Muscle of leg (tissue), 11 donors: ENCODE data around the gene PRKD2. TPM values are rescaled to one million over a fixed set of nuclear protein-coding genes. Genes with fewer than 3 reads are reported as not detected.

Source experiments
- DNase-seq: peaks from one replicate; pipeline ENCODE4 v3.0.0; 2013
- H3K27ac ChIP-seq: one replicate; pipeline ENCODE4 v1.5.1; 2013; ENCODE audit warnings: mild to moderate bottlenecking, low read length, control low read depth
- H3K27me3 ChIP-seq: one replicate; pipeline ENCODE4 v1.6.1; 2013; ENCODE audit warnings: low read length; ENCODE audit not compliant: control insufficient read depth, insufficient read depth
- H3K36me3 ChIP-seq: one replicate; pipeline ENCODE4 v1.6.1; 2013; ENCODE audit warnings: low read length; ENCODE audit not compliant: control insufficient read depth, insufficient read depth
- H3K4me1 ChIP-seq: one replicate; pipeline ENCODE4 v1.6.1; 2013; ENCODE audit warnings: low read length; ENCODE audit not compliant: control insufficient read depth, insufficient read depth
- H3K4me3 ChIP-seq: one replicate; pipeline ENCODE4 v1.5.1; 2013; ENCODE audit warnings: low read length, control low read depth
- H3K9me3 ChIP-seq: replicated peaks from 2 replicates; pipeline ENCODE4 v1.6.1; 2013; ENCODE audit warnings: low read depth, low read length; ENCODE audit not compliant: control insufficient read depth
- WGBS: methylation state at CpG from one replicate; pipeline ENCODE4 v1.1.5; 2013; ENCODE audit warnings: missing lambda C conversion rate; ENCODE audit not compliant: insufficient coverage; 5-methylcytosine and 5-hydroxymethylcytosine counted together
- polyA plus RNA-seq, 8 donors: library from polyadenylated mRNA; unstranded; fragments of 120-200 nt; gene quantifications; one replicate each; pipeline versions ENCODE4 v1.2.1 to v1.2.3, GENCODE V29; 2013; ENCODE audit warnings: inconsistent platforms in 1 of 8, low replicate concordance in 1 of 8; ENCODE audit not compliant: insufficient read length in 8 of 8, insufficient read depth in 1 of 8
- total RNA-seq: library from RNA; stranded (reverse); fragments of 120-200 nt; gene quantifications from one replicate; pipeline ENCODE4 v1.2.4, GENCODE V29; 2013

PRKD2 gene
- total and polyA plus RNA-seq, 9 donors: 12.1 to 29.8 (median 23.9) TPM

GRCh38 chr19:46665072-46665471 lies 51.8 kb downstream of the PRKD2 start:
- peaks cover 12% of the 10 kb centered on the region for H3K4me1 ChIP-seq
- no peak overlapping the region for H3K4me3 ChIP-seq
- 73% methylated on average over 3 of the region's 8 CpGs for WGBS
- no peak for DNase-seq
- no peaks in the 10 kb centered on the region for H3K36me3 ChIP-seq
- peaks cover 8% of the 10 kb centered on the region for H3K27me3 ChIP-seq
- H3K9me3 ChIP-seq: no peaks in the 10 kb centered on the region
- H3K27ac ChIP-seq: no peak overlapping the region

- Histone ChIP-seq H3K4me3 (peak overlapping the region; percentile 43), H3K36me3 (no peaks in the 10 kb centered on the region), H3K27ac (peak overlapping the region; percentile 95), H3K27me3 (peaks cover 18% of the 10 kb centered on the region), H3K9me3 (no peaks in the 10 kb centered on the region), H3K4me1 (peaks cover 25% of the 10 kb centered on the region)
- 1% methylated on average over 13 of the region's 19 CpGs for WGBS
- DNase-seq: peak; percentile 94
These were observed 55.0 kb downstream of the PRKD2 start for GRCh38 chr19:46661735-46662592.

- Histone ChIP-seq H3K27me3 (peaks cover 18% of the 10 kb centered on the region), H3K36me3 (no peaks in the 10 kb centered on the region), H3K27ac (peak within 1 kb of the TSS; percentile 95), H3K9me3 (no peaks in the 10 kb centered on the region), H3K4me1 (peaks cover 25% of the 10 kb centered on the region), H3K4me3 (peak within 1 kb of the TSS; percentile 75)
- DNase-seq: peak; percentile 100
- WGBS: under 1% methylated on average over 49 of the region's 61 CpGs
These were observed 55.7 kb downstream of the PRKD2 start, which contains the start of gene DACT3 for GRCh38 chr19:46661020-46661731. TSS of gene DACT3 (minus strand) at chr19:46661182. CDS start at chr19:46661064, 118 bp downstream.

- peak; percentile 65 for DNase-seq
- 0% methylated on average over 39 of the region's 40 CpGs for WGBS
- H3K9me3 ChIP-seq: no peaks in the 10 kb centered on the region
These were observed 56.3 kb downstream of the PRKD2 start for GRCh38 chr19:46660551-46661019.

GRCh38 chr19:46660008-46660517 lies 56.9 kb downstream of the PRKD2 start:
- peak; percentile 78 for DNase-seq
- 2% methylated on average over 7 of the region's 14 CpGs for WGBS
- Histone ChIP-seq H3K9me3 (no peaks in the 10 kb centered on the region), H3K4me1 (peaks cover 25% of the 10 kb centered on the region), H3K27me3 (peaks cover 18% of the 10 kb centered on the region), H3K36me3 (no peaks in the 10 kb centered on the region), H3K4me3 (peak overlapping the region; percentile 75), H3K27ac (peak overlapping the region; percentile 85)

More at GRCh38 chr19:46660551-46661019, 56.3 kb downstream of the PRKD2 start:
- no peaks in the 10 kb centered on the region for H3K36me3 ChIP-seq
- H3K4me3 ChIP-seq: peak overlapping the region; percentile 75
- peaks cover 25% of the 10 kb centered on the region for H3K4me1 ChIP-seq
- H3K27ac ChIP-seq: peak overlapping the region; percentile 85
- H3K27me3 ChIP-seq: peaks cover 18% of the 10 kb centered on the region

- peak; percentile 72 for DNase-seq
- Histone ChIP-seq H3K27ac (peak overlapping the region; percentile 85), H3K4me3 (peak overlapping the region; percentile 75), H3K27me3 (peaks cover 18% of the 10 kb centered on the region), H3K36me3 (no peaks in the 10 kb centered on the region), H3K9me3 (no peaks in the 10 kb centered on the region), H3K4me1 (peaks cover 25% of the 10 kb centered on the region)
- WGBS: 2% methylated on average over 7 of the region's 28 CpGs
These were observed 57.5 kb downstream of the PRKD2 start for GRCh38 chr19:46659151-46660007.

- WGBS: 100% methylated on average over 1 of the region's 5 CpGs
- H3K9me3 ChIP-seq: no peaks in the 10 kb centered on the region
- no peak overlapping the region for H3K4me3 ChIP-seq
- H3K36me3 ChIP-seq: peaks cover 7% of the 10 kb centered on the region
- H3K27ac ChIP-seq: no peak overlapping the region
- no peak for DNase-seq
- peaks cover 21% of the 10 kb centered on the region for H3K4me1 ChIP-seq
- H3K27me3 ChIP-seq: peaks cover 15% of the 10 kb centered on the region
These were observed 60.4 kb downstream of the PRKD2 start for GRCh38 chr19:46656541-46656940.

- DNase-seq: peak; percentile 60
- 27% methylated on average over 12 of the region's 16 CpGs for WGBS
- Histone ChIP-seq H3K9me3 (no peaks in the 10 kb centered on the region), H3K4me3 (no peak overlapping the region), H3K4me1 (peaks cover 10% of the 10 kb centered on the region), H3K36me3 (peaks cover 7% of the 10 kb centered on the region), H3K27me3 (peaks cover 19% of the 10 kb centered on the region), H3K27ac (peak overlapping the region; percentile 3)
These were observed 62.2 kb downstream of the PRKD2 start for GRCh38 chr19:46654621-46655152.

- Histone ChIP-seq H3K4me3 (no peak overlapping the region), H3K27ac (no peak overlapping the region), H3K4me1 (no peaks in the 10 kb centered on the region), H3K36me3 (peaks cover 14% of the 10 kb centered on the region), H3K9me3 (peaks cover 13% of the 10 kb centered on the region), H3K27me3 (peaks cover 29% of the 10 kb centered on the region)
- WGBS: 89% methylated on average over 5 of the region's 7 CpGs
- no peak for DNase-seq
These were observed 66.5 kb downstream of the PRKD2 start for GRCh38 chr19:46650445-46650844.
